Smooth muscle cell (in vitro differentiated cells): ENCODE results near the gene SMPD3. TPM values are rescaled to one million over a fixed set of nuclear protein-coding genes. Genes with fewer than 3 reads are reported as not detected.

Experiments used
- DNase-seq: peaks from one replicate; lab custom pipeline; 2025; ENCODE audit not compliant: unreplicated experiment; lab: John Stamatoyannopoulos, UW
- H2AFZ ChIP-seq: fragments of 200-600 bp; sonication (generic); 2 replicates; pipeline ENCODE4 v1.6.0; 2016; ENCODE audit warnings: antibody characterized with exemption, low read depth, mild to moderate bottlenecking
- H3F3A ChIP-seq: fragments of 200-600 bp; sonication (generic); 2 replicates; pipeline ENCODE4 v1.6.0; 2017; ENCODE audit warnings: antibody characterized with exemption, low read depth
- H3K27ac ChIP-seq: fragments of 200-600 bp; sonication (generic); 2 replicates; pipeline ENCODE4 v1.5.1; 2016; ENCODE audit warnings: low read depth, mild to moderate bottlenecking
- H3K27me3 ChIP-seq: fragments of 200-600 bp; sonication (generic); 2 replicates; pipeline ENCODE4 v1.6.1; 2016; ENCODE audit warnings: low read depth, mild to moderate bottlenecking
- H3K36me3 ChIP-seq: fragments of 200-600 bp; sonication (generic); 2 replicates; pipeline ENCODE4 v1.5.1; 2016; ENCODE audit warnings: low read depth
- H3K4me1 ChIP-seq: fragments of 200-600 bp; sonication (generic); 2 replicates; pipeline ENCODE4 v1.5.1; 2016; ENCODE audit warnings: low read depth
- H3K4me2 ChIP-seq: fragments of 200-600 bp; sonication (generic); 2 replicates; pipeline ENCODE4 v1.6.0; 2016; ENCODE audit warnings: mild to moderate bottlenecking
- H3K4me3 ChIP-seq: fragments of 200-600 bp; sonication (generic); 2 replicates; pipeline ENCODE4 v1.5.1; 2016; ENCODE audit warnings: mild to moderate bottlenecking
- H3K79me2 ChIP-seq: fragments of 200-600 bp; sonication (generic); 2 replicates; pipeline ENCODE4 v1.6.0; 2016; ENCODE audit warnings: low read depth, mild to moderate bottlenecking
- H3K9ac ChIP-seq: fragments of 200-600 bp; sonication (generic); 2 replicates; pipeline ENCODE4 v1.6.0; 2016; ENCODE audit warnings: low read depth
- H3K9me3 ChIP-seq: fragments of 200-600 bp; sonication (generic); replicated peaks from 2 replicates; pipeline ENCODE4 v1.5.1; 2016; ENCODE audit warnings: low read depth
- H4K20me1 ChIP-seq: fragments of 200-600 bp; sonication (generic); 2 replicates; pipeline ENCODE4 v1.6.0; 2016; ENCODE audit warnings: low read depth
- WGBS: methylation state at CpG from one replicate; pipeline ENCODE4 v1.1.7; 2016; ENCODE audit warnings: low lambda C conversion rate; 5-methylcytosine and 5-hydroxymethylcytosine counted together
- polyA plus RNA-seq: library from polyadenylated mRNA; unstranded; fragments of >200 nt; fragmentation: Nextera tagmentation; extraction: Ambion mirVana; gene quantifications from 2 replicates; pipeline ENCODE4 v1.2.1, GENCODE V29; 2016
- total RNA-seq: library from RNA; depleted of rRNA; stranded (reverse); fragments of >200 nt; gene quantifications from 2 replicates; pipeline ENCODE4 v1.2.3, GENCODE V29; 2014
- TF ChIP-seq, protein P1 (sequence below): fragments of 200-600 bp; sonication (generic); IDR thresholded peaks from 2 replicates; pipeline ENCODE4 v1.5.1; 2017; ENCODE audit warnings: borderline replicate concordance, mild to moderate bottlenecking, antibody characterized with exemption; ENCODE audit not compliant: insufficient read depth, poor library complexity, severe bottlenecking

Gene SMPD3
- total and polyA plus RNA-seq, 2 experiments from 2014 or later: 0.63 to 0.73 TPM

DNA sequence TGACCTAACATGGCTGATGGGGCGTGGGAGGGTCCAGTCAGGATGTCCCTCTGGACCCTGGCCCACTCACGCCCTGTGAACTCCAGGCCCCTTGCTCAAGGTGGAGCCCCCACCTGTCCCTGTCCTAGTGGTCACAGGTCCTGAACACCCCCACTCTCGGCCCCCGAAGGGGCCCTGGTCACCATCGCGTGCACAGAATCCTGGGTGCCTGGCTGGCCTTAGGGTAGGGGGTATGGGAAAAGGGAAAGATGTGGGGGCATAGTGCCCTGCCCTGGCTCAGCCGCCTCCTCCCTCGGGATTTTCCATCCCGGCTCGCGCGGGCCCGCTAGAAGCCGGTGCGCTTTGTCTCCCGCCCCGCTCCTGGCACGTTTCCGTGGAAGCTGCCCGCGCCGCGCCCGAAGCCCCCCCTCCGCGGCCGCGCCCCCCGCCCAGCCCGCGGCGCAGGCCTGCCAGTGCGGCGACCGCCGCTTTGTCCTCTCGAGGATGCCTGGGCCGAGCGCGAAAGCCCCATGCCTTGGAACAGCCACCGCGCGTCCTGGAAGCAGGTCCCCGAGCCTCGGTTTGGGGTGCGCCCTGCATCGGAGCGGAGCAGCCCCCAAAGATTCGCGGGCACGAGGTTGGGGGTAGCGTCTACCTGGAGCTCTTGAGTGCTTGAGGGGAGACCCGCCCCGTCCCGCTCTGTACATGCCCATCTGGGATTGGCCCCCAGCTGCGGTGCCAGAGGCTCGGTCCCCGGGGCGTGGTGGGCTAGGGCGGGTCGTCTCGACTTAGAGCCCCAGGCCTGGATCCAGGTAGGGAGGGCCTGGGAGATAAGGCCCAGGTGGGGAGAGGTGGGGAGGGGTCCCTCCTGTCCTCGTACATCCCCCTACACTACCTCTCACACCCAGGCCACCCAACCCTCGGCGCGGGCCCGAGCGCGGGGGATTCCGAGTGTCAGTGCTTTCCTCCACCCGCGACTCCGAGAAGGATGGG is 1.3 kb downstream of the SMPD3 start:
- no peaks in the 10 kb centered on the region for H3K79me2 ChIP-seq
- no peaks in the 10 kb centered on the region for H3K9me3 ChIP-seq
- H3K4me1 ChIP-seq: no peaks in the 10 kb centered on the region
- no peaks in the 10 kb centered on the region for H3F3A ChIP-seq
- no peak overlapping the region for H3K9ac ChIP-seq
- H3K4me2 ChIP-seq: no peak overlapping the region
- H3K27ac ChIP-seq: no peak overlapping the region
- no peaks in the 10 kb centered on the region for H3K36me3 ChIP-seq
- WGBS: 67% methylated on average over 53 of the region's 73 CpGs
- no peak overlapping the region for H3K4me3 ChIP-seq
- no peak overlapping the region for H2AFZ ChIP-seq
- TF ChIP-seq, protein P1, sequence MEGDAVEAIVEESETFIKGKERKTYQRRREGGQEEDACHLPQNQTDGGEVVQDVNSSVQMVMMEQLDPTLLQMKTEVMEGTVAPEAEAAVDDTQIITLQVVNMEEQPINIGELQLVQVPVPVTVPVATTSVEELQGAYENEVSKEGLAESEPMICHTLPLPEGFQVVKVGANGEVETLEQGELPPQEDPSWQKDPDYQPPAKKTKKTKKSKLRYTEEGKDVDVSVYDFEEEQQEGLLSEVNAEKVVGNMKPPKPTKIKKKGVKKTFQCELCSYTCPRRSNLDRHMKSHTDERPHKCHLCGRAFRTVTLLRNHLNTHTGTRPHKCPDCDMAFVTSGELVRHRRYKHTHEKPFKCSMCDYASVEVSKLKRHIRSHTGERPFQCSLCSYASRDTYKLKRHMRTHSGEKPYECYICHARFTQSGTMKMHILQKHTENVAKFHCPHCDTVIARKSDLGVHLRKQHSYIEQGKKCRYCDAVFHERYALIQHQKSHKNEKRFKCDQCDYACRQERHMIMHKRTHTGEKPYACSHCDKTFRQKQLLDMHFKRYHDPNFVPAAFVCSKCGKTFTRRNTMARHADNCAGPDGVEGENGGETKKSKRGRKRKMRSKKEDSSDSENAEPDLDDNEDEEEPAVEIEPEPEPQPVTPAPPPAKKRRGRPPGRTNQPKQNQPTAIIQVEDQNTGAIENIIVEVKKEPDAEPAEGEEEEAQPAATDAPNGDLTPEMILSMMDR: no peak
- no peaks in the 10 kb centered on the region for H4K20me1 ChIP-seq
- DNase-seq: no peak
- peaks cover 15% of the 10 kb centered on the region for H3K27me3 ChIP-seq

GRCh38 chr16:68445458-68445857 is 2.9 kb downstream of the SMPD3 start:
- Histone ChIP-seq H3K4me3 (no peak overlapping the region), H2AFZ (no peak overlapping the region), H3F3A (no peaks in the 10 kb centered on the region), H3K9me3 (no peaks in the 10 kb centered on the region), H3K9ac (no peak overlapping the region), H3K27ac (no peak overlapping the region), H3K27me3 (peaks cover 17% of the 10 kb centered on the region), H3K36me3 (no peaks in the 10 kb centered on the region), H3K79me2 (no peaks in the 10 kb centered on the region), H3K4me2 (no peak overlapping the region), H4K20me1 (no peaks in the 10 kb centered on the region), H3K4me1 (no peaks in the 10 kb centered on the region)
- no peak for DNase-seq
- WGBS: 0% methylated on average over 1 of the region's 1 CpG
- TF ChIP-seq, protein P1: peak; percentile 18

- Histone ChIP-seq H3K27me3 (peaks cover 17% of the 10 kb centered on the region), H3K4me3 (no peak overlapping the region), H3K27ac (no peak overlapping the region), H4K20me1 (no peaks in the 10 kb centered on the region), H3K36me3 (no peaks in the 10 kb centered on the region), H3K9ac (no peak overlapping the region), H3K9me3 (no peaks in the 10 kb centered on the region), H3K79me2 (no peaks in the 10 kb centered on the region), H3K4me1 (no peaks in the 10 kb centered on the region), H3K4me2 (no peak overlapping the region), H2AFZ (no peak overlapping the region), H3F3A (no peaks in the 10 kb centered on the region)
- peak; percentile 26 for DNase-seq
- TF ChIP-seq, protein P1: no peak
- WGBS: 42% methylated on average over 3 of the region's 3 CpGs
Observed at GRCh38 chr16:68444056-68444657, 4.2 kb downstream of the SMPD3 start.
